Colon (tissue), 2 donors: ENCODE results near the gene DPY19L3.
A peak's percentile ranks its signal among the peaks of the same experiment; 100 is the strongest.
"Not testable (repeated sequence)": the region's sequence is repeated elsewhere in the genome, so short reads cannot be mapped to it uniquely, and the experiment has no call there.

Source experiments
- FAIRE-seq: peaks from 2 replicates; lab custom pipeline; 2012; peaks lifted over from hg19 to GRCh38; lab: Jason Lieb, UNC
- donor health status: control.
- donor health status: control.

DPY19L3 gene

GRCh38 chr19:32405431-32406160, at the start of gene DPY19L3:
Gene DPY19L3 (plus strand): TSS chr19:32405770. CDS start chr19:32408254, 2,484 bp downstream.
- FAIRE-seq, result no peak

GRCh38 chr19:32357720-32358119, 47.9 kb upstream of the DPY19L3 start:
- FAIRE-seq, result no peak

GRCh38 chr19:32358321-32358720, 47.2 kb upstream of the DPY19L3 start:
- FAIRE-seq, result no peak

- no peak for FAIRE-seq
Measured at GRCh38 chr19:32359581-32359980, 46.0 kb upstream of the DPY19L3 start.

GRCh38 chr19:32361574-32362317, 43.8 kb upstream of the DPY19L3 start:
- no peak for FAIRE-seq

GRCh38 chr19:32362318-32362691, 43.3 kb upstream of the DPY19L3 start:
- FAIRE-seq, result no peak

- no peak for FAIRE-seq
Measured at GRCh38 chr19:32363175-32363574, 42.4 kb upstream of the DPY19L3 start.

- no peak for FAIRE-seq
Measured at GRCh38 chr19:32363632-32364031, 41.9 kb upstream of the DPY19L3 start.

- no peak for FAIRE-seq
Measured at GRCh38 chr19:32364040-32364439, 41.5 kb upstream of the DPY19L3 start.

GRCh38 chr19:32367063-32367462, 38.5 kb upstream of the DPY19L3 start:
- FAIRE-seq, result no peak

GRCh38 chr19:32367948-32368536, 37.5 kb upstream of the DPY19L3 start:
- FAIRE-seq, result no peak

GRCh38 chr19:32368787-32369186, 36.8 kb upstream of the DPY19L3 start:
- FAIRE-seq, result no peak

- no peak for FAIRE-seq
Measured at GRCh38 chr19:32372726-32373517, 32.6 kb upstream of the DPY19L3 start.

- no peak for FAIRE-seq
Measured at GRCh38 chr19:32373585-32374295, 31.8 kb upstream of the DPY19L3 start.

- FAIRE-seq, result not testable (repeated sequence)
Measured at GRCh38 chr19:32374362-32374761, 31.2 kb upstream of the DPY19L3 start.

- FAIRE-seq, result not testable (repeated sequence)
Measured at GRCh38 chr19:32377088-32377487, 28.5 kb upstream of the DPY19L3 start.

GRCh38 chr19:32380269-32380668, 25.3 kb upstream of the DPY19L3 start:
- FAIRE-seq, result no peak

GRCh38 chr19:32387701-32388392, 17.7 kb upstream of the DPY19L3 start:
- peak; percentile 65 for FAIRE-seq

- FAIRE-seq, result no peak
Measured at GRCh38 chr19:32388393-32388855, 17.1 kb upstream of the DPY19L3 start.

- no peak for FAIRE-seq
Measured at GRCh38 chr19:32392901-32393300, 12.7 kb upstream of the DPY19L3 start.
